GM12878 (cell line): ENCODE data around the gene HMGXB4. TPM values are rescaled to one million over a fixed set of nuclear protein-coding genes. Genes with fewer than 3 reads are reported as not detected.
A peak's percentile ranks its signal among the peaks of the same experiment; 100 is the strongest.

Experiments
- BMI1 ChIP-seq: fragments of 450-650 bp; IDR thresholded peaks from 2 replicates; pipeline ENCODE4 v1.6.1; 2016; ENCODE audit warnings: mild to moderate bottlenecking, moderate library complexity, borderline replicate concordance
- BRCA1 ChIP-seq: IDR thresholded peaks from 2 replicates; pipeline ENCODE4 v1.6.1; 2011; ENCODE audit warnings: low read depth, low read length, improper control_type of control experiment
- CBX3 ChIP-seq: fragments of 200-600 bp; sonication (generic); IDR thresholded peaks from 2 replicates; pipeline ENCODE4 v1.6.1; 2016; ENCODE audit warnings: low read depth, borderline replicate concordance
- CBX5 ChIP-seq: sonication (generic); IDR thresholded peaks from 2 replicates; pipeline ENCODE4 v1.6.1; 2016; ENCODE audit warnings: low read depth, moderate library complexity, mild to moderate bottlenecking, inconsistent platforms
- CREM ChIP-seq: IDR thresholded peaks from 2 replicates; pipeline ENCODE4 v1.6.1; 2014; ENCODE audit warnings: antibody characterized with exemption, low read depth
- ETV6 ChIP-seq, 2 experiments: fragments of 450-650 bp in 1 of 2; IDR thresholded peaks in 1 of 2; conservative IDR thresholded peaks in 1 of 2; 2 replicates each; pipeline ENCODE4 v1.6.1; 2014; ENCODE audit warnings: antibody characterized with exemption in 1 of 2, borderline replicate concordance in 1 of 2, low read depth in 1 of 2, mild to moderate bottlenecking in 1 of 2, moderate library complexity in 1 of 2
- FOXM1 ChIP-seq: IDR thresholded peaks from 2 replicates; pipeline ENCODE4 v1.6.1; 2012; ENCODE audit warnings: low read depth, mild to moderate bottlenecking, inconsistent platforms, low read length, moderate library complexity
- HDAC6 ChIP-seq: fragments of 200-600 bp; sonication (generic); IDR thresholded peaks from one replicate; pipeline ENCODE4 v1.8.0; 2017; ENCODE audit warnings: antibody characterized with exemption; ENCODE audit not compliant: unreplicated experiment
- HDGF ChIP-seq: fragments of 450-650 bp; IDR thresholded peaks from 2 replicates; pipeline ENCODE4 v1.6.1; 2016; ENCODE audit warnings: antibody characterized with exemption
- MTA3 ChIP-seq: IDR thresholded peaks from 2 replicates; pipeline ENCODE4 v1.6.1; 2012; ENCODE audit warnings: low read length, inconsistent platforms, borderline replicate concordance
- NR2F1 ChIP-seq: fragments of 450-650 bp; conservative IDR thresholded peaks from 2 replicates; pipeline ENCODE4 v1.6.1; 2017; ENCODE audit warnings: mild to moderate bottlenecking
- POLR2AphosphoS5 ChIP-seq: IDR thresholded peaks from 2 replicates; pipeline ENCODE4 v1.6.1; 2011; ENCODE audit warnings: mild to moderate bottlenecking, low read length, inconsistent platforms
- RELA ChIP-seq: fragments of 450-650 bp; IDR thresholded peaks from 2 replicates; pipeline ENCODE4 v1.8.0; 2014; ENCODE audit warnings: borderline replicate concordance; ENCODE audit not compliant: partially characterized antibody
- SREBF1 ChIP-seq: IDR thresholded peaks from 2 replicates; pipeline ENCODE4 v1.6.1; 2012; ENCODE audit warnings: mild to moderate bottlenecking, low read length
- SREBF2 ChIP-seq: IDR thresholded peaks from 2 replicates; pipeline ENCODE4 v1.6.1; 2012; ENCODE audit warnings: mild to moderate bottlenecking, low read length
- ZNF217 ChIP-seq: fragments of 450-650 bp; IDR thresholded peaks from 2 replicates; pipeline ENCODE4 v1.6.1; 2017; ENCODE audit warnings: antibody characterized with exemption, mild to moderate bottlenecking
- ZNF384 ChIP-seq: IDR thresholded peaks from 2 replicates; pipeline ENCODE4 v1.6.1; 2012; ENCODE audit warnings: low read depth, mild to moderate bottlenecking, low read length, improper control_type of control experiment, borderline replicate concordance
- polyA plus RNA-seq, 11 experiments: library from polyadenylated mRNA; depleted of rRNA in 4 of 11; unstranded in 6 of 11; stranded (reverse) in 5 of 11; fragments of >200 nt; fragmentation: Nextera tagmentation in 4 of 11; fragmentation: Illumina TruSeq in 1 of 11; extraction: Ambion mirVana in 4 of 11; extraction: Trizol in 1 of 11; gene quantifications; 1 replicate in 1 of 11; 2 replicates in 10 of 11; pipeline versions ENCODE4 v1.2.1 to v1.2.3, GENCODE V29; 2011 to 2016; ENCODE audit warnings: inconsistent platforms in 2 of 11, missing spikeins in 2 of 11, low read depth in 1 of 11
- total RNA-seq, 4 experiments: library from RNA; depleted of rRNA in 3 of 4; stranded (reverse); fragments of >200 nt in 3 of 4; fragmentation: Illumina TruSeq in 1 of 4; extraction: Trizol in 1 of 4; gene quantifications; 2 replicates each; pipeline versions ENCODE4 v1.2.1 to v1.2.3, GENCODE V29; 2013 to 2021
- TF ChIP-seq, protein P1 (sequence below): fragments of 450-650 bp; IDR thresholded peaks from 2 replicates; pipeline ENCODE4 v1.6.1; 2017; ENCODE audit warnings: antibody characterized with exemption, mild to moderate bottlenecking, moderate library complexity
- TF ChIP-seq, protein P2 (sequence below): fragments of 450-650 bp; formaldehyde crosslinking; IDR thresholded peaks from 2 replicates; pipeline ENCODE4 v1.4.0; 2022; ENCODE audit warnings: mild to moderate bottlenecking, moderate library complexity
- TF ChIP-seq, protein P3 (sequence below): IDR thresholded peaks from 2 replicates; pipeline ENCODE4 v1.6.1; 2011; ENCODE audit warnings: borderline replicate concordance, low read depth, mild to moderate bottlenecking, moderate library complexity, mixed read lengths, low read length; ENCODE audit not compliant: insufficient read depth; ENCODE audit errors: extremely low read length
- TF ChIP-seq, protein P4 (sequence below): fragments of 450-650 bp; IDR thresholded peaks from 2 replicates; pipeline ENCODE4 v1.6.1; 2016; ENCODE audit warnings: mild to moderate bottlenecking
- TF ChIP-seq, protein P5 (sequence below): IDR thresholded peaks from 2 replicates; pipeline ENCODE4 v1.6.1; 2012; ENCODE audit warnings: low read depth, low read length, improper control_type of control experiment

Gene HMGXB4
- total and polyA plus RNA-seq, 10 of the 15 experiments (the other 5 are each of a cell fraction or from before 2014, with no cell fraction given): 15.5 to 44.5 (median 24.9) TPM

DNA sequence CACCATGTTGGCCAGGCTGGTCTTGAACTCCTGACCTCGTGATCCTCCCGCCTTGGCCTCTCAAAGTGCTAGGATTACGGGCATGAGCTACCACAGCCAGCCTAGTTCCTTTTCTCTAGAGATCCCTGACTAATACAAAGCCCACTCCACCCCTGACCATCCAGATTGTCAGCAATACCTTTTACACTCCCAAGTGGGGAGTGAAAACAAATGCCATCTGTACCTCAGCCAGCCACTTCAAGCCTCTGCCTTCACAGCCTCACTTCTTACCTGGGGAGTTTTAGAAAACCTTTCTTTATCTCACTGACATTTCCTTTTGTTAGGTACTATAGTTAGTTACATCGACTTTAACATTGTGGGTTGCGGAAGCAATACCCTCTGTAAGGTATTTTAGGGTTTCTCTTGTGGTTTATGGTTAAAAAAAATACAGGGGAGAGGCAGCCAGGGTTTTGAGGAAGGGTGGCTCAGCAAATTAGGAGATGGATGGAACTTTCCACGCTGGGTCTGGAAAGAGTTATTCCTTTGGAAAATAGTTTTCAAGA, 51.3 kb downstream of the HMGXB4 start (continued):
- TF ChIP-seq, protein P1, sequence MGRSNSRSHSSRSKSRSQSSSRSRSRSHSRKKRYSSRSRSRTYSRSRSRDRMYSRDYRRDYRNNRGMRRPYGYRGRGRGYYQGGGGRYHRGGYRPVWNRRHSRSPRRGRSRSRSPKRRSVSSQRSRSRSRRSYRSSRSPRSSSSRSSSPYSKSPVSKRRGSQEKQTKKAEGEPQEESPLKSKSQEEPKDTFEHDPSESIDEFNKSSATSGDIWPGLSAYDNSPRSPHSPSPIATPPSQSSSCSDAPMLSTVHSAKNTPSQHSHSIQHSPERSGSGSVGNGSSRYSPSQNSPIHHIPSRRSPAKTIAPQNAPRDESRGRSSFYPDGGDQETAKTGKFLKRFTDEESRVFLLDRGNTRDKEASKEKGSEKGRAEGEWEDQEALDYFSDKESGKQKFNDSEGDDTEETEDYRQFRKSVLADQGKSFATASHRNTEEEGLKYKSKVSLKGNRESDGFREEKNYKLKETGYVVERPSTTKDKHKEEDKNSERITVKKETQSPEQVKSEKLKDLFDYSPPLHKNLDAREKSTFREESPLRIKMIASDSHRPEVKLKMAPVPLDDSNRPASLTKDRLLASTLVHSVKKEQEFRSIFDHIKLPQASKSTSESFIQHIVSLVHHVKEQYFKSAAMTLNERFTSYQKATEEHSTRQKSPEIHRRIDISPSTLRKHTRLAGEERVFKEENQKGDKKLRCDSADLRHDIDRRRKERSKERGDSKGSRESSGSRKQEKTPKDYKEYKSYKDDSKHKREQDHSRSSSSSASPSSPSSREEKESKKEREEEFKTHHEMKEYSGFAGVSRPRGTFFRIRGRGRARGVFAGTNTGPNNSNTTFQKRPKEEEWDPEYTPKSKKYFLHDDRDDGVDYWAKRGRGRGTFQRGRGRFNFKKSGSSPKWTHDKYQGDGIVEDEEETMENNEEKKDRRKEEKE: no peak
- no peak for TF ChIP-seq SREBF2
- no peak for TF ChIP-seq RELA
- TF ChIP-seq NR2F1: peak; percentile 54; the same call in 1 of the 2 replicates
- 0 out of 2 replicates have a peak, but pooled peaks have one; percentile 25 for TF ChIP-seq POLR2AphosphoS5
- TF ChIP-seq SREBF1: no peak
- TF ChIP-seq, protein P2, sequence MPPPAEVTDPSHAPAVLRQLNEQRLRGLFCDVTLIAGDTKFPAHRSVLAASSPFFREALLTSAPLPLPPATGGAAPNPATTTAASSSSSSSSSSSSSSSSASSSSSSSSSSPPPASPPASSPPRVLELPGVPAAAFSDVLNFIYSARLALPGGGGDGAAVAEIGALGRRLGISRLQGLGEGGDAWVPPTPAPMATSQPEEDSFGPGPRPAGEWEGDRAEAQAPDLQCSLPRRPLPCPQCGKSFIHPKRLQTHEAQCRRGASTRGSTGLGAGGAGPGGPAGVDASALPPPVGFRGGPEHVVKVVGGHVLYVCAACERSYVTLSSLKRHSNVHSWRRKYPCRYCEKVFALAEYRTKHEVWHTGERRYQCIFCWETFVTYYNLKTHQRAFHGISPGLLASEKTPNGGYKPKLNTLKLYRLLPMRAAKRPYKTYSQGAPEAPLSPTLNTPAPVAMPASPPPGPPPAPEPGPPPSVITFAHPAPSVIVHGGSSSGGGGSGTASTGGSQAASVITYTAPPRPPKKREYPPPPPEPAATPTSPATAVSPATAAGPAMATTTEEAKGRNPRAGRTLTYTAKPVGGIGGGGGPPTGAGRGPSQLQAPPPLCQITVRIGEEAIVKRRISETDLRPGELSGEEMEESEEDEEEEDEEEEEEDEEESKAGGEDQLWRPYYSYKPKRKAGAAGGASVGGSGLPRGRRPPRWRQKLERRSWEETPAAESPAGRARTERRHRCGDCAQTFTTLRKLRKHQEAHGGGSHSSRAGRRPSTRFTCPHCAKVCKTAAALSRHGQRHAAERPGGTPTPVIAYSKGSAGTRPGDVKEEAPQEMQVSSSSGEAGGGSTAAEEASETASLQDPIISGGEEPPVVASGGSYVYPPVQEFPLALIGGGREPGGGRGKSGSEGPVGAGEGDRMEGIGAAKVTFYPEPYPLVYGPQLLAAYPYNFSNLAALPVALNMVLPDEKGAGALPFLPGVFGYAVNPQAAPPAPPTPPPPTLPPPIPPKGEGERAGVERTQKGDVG (CRISPR knock-in tag): no peak
- no peak for TF ChIP-seq HDGF
- 0 out of 2 replicates have a peak, but pooled peaks have one; percentile 47 for TF ChIP-seq CBX5
- TF ChIP-seq ZNF384: peak; percentile 69
- TF ChIP-seq CBX3: no peak
- TF ChIP-seq, protein P3, sequence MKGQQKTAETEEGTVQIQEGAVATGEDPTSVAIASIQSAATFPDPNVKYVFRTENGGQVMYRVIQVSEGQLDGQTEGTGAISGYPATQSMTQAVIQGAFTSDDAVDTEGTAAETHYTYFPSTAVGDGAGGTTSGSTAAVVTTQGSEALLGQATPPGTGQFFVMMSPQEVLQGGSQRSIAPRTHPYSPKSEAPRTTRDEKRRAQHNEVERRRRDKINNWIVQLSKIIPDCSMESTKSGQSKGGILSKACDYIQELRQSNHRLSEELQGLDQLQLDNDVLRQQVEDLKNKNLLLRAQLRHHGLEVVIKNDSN: no peak
- TF ChIP-seq BMI1: no peak
- TF ChIP-seq ZNF217: peak; percentile 74
- TF ChIP-seq, protein P4, sequence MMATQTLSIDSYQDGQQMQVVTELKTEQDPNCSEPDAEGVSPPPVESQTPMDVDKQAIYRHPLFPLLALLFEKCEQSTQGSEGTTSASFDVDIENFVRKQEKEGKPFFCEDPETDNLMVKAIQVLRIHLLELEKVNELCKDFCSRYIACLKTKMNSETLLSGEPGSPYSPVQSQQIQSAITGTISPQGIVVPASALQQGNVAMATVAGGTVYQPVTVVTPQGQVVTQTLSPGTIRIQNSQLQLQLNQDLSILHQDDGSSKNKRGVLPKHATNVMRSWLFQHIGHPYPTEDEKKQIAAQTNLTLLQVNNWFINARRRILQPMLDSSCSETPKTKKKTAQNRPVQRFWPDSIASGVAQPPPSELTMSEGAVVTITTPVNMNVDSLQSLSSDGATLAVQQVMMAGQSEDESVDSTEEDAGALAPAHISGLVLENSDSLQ: no peak; the same call in 1 of the 2 replicates
- TF ChIP-seq CREM: peak; percentile 28; the same call in 1 of the 2 replicates
- peak; percentile 85; the same call in 1 of the 2 replicates for TF ChIP-seq FOXM1
- TF ChIP-seq ETV6 (conservative IDR thresholded peaks at IDR 0.05 in 1 of 2, IDR thresholded peaks at IDR 0.05 in 1 of 2; ENCODE audit: borderline replicate concordance in 1 of 2, low read depth in 1 of 2): no peak; a peak in 1 of 4 replicates
- TF ChIP-seq, protein P5, sequence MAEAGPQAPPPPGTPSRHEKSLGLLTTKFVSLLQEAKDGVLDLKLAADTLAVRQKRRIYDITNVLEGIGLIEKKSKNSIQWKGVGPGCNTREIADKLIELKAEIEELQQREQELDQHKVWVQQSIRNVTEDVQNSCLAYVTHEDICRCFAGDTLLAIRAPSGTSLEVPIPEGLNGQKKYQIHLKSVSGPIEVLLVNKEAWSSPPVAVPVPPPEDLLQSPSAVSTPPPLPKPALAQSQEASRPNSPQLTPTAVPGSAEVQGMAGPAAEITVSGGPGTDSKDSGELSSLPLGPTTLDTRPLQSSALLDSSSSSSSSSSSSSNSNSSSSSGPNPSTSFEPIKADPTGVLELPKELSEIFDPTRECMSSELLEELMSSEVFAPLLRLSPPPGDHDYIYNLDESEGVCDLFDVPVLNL: no peak
- no peak for TF ChIP-seq HDAC6
- TF ChIP-seq MTA3: peak; percentile 91; the same call in 1 of the 2 replicates
- TF ChIP-seq BRCA1: no peak
